Panc1 (cell line): ENCODE data around the gene NDUFS6.

ENCODE experiments used
- TF ChIP-seq, protein P1 (sequence below), 2 experiments: IDR thresholded peaks; 2 replicates each; pipeline ENCODE4 v1.6.1; 2011 to 2012; ENCODE audit warnings: low read depth in 2 of 2, control low read depth in 1 of 2, low read length in 1 of 2, mild to moderate bottlenecking in 1 of 2, moderate library complexity in 1 of 2; ENCODE audit not compliant: insufficient read depth in 1 of 2
- TF ChIP-seq, protein P2 (sequence below): fragments of 450-650 bp; IDR thresholded peaks from 2 replicates; pipeline ENCODE4 v1.5.1; 2017; ENCODE audit warnings: mild to moderate bottlenecking

DNA sequence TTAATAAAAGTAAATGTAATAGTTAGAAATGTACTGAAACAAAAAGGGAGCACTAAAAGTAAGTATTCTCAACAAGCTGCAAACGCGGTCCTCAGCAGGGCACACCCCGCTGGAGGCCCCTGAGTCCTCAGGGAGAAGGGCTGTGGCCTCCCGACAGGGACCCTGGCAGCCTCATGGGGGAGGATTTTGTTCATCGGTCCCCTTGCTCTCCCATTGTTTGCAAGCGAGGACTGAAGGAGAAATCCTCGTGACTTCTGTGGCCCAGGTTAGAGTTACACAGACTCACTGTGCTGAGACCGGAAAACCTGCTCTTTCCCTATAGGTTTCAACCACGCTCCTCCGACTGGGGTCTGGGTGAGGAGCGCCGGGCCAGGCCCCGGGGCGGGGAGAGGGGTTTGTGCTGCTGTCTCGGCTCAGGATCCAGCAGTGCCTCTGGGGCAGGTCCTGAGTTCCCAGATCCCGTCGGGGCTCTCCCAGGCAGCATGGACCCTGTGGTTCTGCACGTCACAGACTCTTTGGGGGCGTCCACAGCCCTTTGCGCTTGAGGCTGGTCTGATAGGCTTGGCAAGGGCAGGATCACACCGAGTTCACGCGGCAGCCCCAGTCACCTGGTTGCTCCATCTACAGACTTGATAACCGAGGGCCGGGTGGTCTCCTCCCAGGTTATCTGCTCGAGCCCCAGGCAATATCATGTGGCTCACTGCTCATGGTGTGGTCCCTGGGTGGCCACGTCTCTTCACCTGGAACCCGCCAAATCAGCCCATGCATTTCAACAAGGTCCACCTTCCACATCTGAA is 40.4 kb upstream of the NDUFS6 start:
- TF ChIP-seq, protein P1, sequence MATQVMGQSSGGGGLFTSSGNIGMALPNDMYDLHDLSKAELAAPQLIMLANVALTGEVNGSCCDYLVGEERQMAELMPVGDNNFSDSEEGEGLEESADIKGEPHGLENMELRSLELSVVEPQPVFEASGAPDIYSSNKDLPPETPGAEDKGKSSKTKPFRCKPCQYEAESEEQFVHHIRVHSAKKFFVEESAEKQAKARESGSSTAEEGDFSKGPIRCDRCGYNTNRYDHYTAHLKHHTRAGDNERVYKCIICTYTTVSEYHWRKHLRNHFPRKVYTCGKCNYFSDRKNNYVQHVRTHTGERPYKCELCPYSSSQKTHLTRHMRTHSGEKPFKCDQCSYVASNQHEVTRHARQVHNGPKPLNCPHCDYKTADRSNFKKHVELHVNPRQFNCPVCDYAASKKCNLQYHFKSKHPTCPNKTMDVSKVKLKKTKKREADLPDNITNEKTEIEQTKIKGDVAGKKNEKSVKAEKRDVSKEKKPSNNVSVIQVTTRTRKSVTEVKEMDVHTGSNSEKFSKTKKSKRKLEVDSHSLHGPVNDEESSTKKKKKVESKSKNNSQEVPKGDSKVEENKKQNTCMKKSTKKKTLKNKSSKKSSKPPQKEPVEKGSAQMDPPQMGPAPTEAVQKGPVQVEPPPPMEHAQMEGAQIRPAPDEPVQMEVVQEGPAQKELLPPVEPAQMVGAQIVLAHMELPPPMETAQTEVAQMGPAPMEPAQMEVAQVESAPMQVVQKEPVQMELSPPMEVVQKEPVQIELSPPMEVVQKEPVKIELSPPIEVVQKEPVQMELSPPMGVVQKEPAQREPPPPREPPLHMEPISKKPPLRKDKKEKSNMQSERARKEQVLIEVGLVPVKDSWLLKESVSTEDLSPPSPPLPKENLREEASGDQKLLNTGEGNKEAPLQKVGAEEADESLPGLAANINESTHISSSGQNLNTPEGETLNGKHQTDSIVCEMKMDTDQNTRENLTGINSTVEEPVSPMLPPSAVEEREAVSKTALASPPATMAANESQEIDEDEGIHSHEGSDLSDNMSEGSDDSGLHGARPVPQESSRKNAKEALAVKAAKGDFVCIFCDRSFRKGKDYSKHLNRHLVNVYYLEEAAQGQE (IDR thresholded peaks at IDR 0.05; ENCODE audit: insufficient read depth in 1 of 2, low read depth in 2 of 2, low read length in 1 of 2), result no peak
- TF ChIP-seq, protein P2, sequence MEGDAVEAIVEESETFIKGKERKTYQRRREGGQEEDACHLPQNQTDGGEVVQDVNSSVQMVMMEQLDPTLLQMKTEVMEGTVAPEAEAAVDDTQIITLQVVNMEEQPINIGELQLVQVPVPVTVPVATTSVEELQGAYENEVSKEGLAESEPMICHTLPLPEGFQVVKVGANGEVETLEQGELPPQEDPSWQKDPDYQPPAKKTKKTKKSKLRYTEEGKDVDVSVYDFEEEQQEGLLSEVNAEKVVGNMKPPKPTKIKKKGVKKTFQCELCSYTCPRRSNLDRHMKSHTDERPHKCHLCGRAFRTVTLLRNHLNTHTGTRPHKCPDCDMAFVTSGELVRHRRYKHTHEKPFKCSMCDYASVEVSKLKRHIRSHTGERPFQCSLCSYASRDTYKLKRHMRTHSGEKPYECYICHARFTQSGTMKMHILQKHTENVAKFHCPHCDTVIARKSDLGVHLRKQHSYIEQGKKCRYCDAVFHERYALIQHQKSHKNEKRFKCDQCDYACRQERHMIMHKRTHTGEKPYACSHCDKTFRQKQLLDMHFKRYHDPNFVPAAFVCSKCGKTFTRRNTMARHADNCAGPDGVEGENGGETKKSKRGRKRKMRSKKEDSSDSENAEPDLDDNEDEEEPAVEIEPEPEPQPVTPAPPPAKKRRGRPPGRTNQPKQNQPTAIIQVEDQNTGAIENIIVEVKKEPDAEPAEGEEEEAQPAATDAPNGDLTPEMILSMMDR, result no peak
